Measurements from ENCODE around the gene PHKB.

DNA sequence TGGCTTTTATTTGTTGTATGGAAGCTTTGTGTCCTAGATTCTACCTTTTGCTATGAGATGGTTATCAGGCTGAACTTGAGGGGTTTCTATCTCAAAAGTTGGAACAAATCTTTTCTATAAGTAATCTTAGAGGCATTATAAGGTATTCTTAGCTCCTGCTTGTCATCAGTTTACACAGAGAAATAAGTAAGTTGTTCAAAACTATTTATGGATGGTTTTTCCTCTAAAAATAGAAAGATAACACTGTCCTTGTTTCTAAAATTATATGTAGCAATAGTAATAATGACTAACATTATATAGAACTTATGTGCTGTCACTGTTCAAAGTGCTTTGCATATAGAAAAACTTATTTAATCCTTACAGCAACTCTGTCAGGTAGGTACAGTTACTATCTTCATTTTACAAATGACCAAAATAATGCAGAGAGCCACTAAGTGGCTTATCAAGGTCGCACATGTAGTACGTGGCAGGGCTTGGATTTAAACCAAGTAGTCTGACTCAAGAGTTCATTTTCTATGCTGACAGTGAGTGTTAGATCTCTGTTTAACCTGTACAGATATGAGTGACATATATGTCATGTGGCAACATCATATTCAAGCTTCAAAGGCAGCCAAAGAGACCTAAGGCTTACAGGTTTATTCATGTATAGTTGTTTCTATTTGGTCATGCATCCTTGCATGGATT lies 59.0 kb downstream of the PHKB start:
- TF ChIP-seq CTCF (IDR thresholded peaks at IDR 0.05), result no peak
- no peak for TF ChIP-seq POLR2AphosphoS5 (IDR thresholded peaks at IDR 0.05)
- TF ChIP-seq POLR2A (IDR thresholded peaks at IDR 0.05), result no peak
- no peak for TF ChIP-seq EP300 (IDR thresholded peaks at IDR 0.05)

All from gastroesophageal sphincter (tissue), 3 donors.